Right renal cortex interstitium (tissue), 3 donors: Measurements from ENCODE around the gene SH3TC1. TPM values are rescaled to one million over a fixed set of nuclear protein-coding genes. Genes with fewer than 3 reads are reported as not detected.

Source experiments
- DNase-seq, 3 donors: peaks; one replicate each; pipeline ENCODE4 v3.0.0-alpha.2; 2013; ENCODE audit warnings: low read depth in 3 of 3, low spot score in 2 of 3
- polyA plus RNA-seq, 3 donors: library from polyadenylated mRNA; unstranded; fragments of 120-200 nt; gene quantifications; one replicate each; pipeline ENCODE4 v1.2.1, GENCODE V29; 2013; ENCODE audit not compliant: insufficient read length in 3 of 3

The SH3TC1 gene
- polyA plus RNA-seq, 3 donors: 19.3 to 22.3 (median 19.4) TPM

DNA sequence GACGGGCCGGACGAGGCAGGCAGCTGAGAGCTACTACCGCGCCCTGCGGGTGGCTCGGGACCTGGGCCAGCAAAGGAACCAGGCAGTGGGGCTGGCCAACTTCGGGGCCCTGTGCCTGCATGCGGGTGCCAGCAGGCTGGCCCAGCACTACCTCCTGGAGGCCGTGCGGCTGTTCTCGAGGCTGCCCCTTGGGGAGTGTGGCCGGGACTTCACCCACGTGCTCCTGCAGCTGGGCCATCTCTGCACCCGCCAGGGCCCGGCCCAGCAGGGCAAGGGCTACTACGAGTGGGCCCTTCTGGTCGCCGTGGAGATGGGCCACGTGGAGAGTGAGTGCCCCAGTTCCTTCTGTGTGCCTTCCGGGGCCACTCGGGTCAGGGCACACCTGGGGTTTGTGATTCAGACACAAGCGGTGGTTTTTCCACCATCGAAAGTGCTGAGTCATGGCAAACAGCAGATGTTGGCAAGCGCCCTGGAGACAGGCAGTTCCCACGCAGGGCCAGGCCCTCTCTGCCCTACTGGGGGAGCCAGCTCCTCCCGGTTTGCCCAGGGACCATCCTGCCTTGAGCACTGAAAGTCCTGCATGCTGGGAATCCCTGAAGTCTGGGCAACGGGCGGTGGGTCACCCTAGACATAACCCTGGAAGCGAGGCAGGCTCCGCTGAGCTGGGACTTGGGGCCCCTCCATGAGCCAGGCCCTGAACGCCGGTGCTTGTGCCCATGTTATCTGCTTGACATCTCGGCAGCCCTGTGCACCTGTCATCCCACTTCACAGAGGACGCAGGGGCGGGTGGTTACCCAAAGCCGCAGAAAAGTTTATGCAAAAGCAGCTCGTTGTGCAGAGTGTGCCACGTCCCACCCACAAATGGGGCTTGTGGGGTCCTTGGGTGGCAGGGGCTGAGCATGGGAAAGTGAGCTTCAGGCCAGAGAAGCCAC is 29.5 kb downstream of the SH3TC1 start:
- DNase-seq: no peak

DNA sequence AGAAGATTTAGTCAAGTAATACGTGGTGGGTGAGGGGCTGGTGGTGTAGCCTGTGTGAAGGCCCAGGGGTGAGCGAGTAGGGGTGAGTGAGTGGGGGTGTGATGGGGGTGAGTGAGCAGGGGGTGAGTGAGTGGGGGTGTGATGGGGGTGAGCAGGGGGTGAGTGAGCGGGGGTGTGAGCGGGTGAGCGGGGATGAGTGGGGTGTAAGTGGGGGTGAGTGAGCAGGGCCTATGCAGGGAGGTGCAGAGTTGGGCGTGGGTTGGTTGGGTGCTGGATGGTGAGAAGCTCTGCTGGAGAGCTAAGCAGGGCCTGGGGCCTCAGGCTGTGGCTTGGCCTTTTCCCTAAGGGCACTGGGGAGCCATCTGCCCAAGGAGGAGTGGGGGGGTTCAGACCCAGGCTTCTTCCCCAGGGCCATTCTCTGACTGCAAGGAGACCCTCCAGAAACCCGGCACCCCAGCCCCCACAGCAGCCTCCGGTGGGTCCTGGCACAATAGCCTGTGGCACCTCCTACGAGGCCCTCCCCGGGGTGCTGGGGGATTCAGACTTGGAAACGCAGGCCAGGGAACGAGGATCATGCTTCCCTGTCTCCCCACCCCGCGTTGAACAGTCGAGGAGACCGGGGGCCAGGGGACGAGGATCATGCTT is 30.4 kb downstream of the SH3TC1 start:
- DNase-seq: no peak

DNA sequence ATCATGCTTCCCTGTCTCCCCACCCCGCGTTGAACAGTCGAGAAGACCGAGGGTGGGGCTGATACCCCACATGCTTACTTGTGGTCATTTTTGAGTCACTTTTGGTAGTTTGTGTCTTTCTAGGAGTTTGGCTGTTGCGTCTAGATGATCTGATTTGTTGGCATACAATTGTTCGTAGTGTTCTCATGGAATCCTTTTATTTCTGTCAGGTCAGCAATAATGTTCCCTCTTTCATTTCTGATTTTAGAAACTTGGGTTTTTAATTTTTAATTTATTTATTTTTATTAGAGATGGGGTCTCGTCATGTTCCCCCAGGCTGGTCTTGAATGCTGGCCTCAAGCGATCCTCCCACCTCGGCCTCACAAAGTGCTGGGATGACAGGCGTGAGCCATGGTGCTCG is 30.9 kb downstream of the SH3TC1 start:
- DNase-seq: no peak

DNA sequence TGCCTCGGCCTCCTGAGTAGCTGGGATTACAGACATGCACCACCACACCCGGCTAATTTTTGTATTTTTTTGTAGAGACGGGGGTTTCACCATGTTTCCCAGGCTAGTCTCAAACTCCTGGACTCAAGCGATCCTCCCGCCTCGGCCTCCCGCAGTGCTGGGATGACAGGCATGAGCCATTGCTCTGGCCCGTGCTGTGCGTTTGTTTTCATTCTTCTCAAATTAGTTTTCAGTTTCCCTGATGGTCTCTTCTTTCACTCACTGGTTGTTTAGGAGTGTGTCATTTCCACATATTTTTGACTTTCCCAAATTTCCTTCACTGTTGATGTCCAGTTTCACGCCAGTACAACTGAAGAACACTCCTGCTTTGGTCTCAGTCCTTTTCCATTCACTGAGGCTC is 31.8 kb downstream of the SH3TC1 start:
- no peak for DNase-seq

DNA sequence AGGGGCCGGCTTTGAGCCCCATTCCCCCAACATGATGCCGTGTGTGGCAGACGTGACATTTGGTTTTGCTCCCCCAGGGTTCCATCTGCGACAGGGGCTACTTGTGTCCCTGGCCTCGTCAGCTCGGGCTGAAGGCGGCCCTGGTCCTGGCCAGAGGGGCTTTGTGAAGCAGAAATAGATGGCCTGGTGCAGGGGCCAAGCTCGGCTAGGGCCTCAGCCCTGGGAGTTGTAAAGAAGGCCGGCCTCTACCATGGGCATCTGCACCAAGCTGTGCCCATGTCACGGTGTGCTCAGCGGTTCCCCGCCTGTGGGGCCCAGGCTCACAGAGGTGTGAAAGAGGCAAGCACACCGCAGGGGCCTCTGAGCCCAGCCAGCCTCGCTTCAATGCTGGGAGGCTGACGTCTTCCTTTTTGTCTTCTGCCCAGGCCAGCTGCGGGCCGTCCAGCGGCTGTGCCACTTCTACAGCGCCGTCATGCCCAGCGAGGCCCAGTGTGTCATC is 32.5 kb downstream of the SH3TC1 start:
- DNase-seq: no peak

DNA sequence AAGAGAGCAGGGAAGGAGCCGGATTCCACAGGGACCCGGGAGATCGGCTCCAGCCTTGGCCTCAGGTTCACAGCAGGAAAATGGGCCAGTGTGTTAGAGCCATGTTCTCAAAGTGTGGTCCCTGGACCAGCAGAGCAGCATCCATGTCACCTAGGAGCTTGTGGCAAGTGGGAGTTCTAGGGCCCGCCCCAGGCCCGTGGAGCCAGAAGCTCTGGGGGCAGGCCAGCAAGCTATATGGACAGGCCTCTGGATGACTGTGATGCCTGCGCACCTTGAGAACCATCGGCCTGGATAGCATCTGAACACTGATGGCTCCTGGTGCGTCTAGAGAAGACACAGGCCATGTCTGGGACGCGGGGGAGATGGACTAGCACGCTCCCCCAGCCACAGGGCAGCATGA is 33.7 kb downstream of the SH3TC1 start:
- no peak for DNase-seq

DNA sequence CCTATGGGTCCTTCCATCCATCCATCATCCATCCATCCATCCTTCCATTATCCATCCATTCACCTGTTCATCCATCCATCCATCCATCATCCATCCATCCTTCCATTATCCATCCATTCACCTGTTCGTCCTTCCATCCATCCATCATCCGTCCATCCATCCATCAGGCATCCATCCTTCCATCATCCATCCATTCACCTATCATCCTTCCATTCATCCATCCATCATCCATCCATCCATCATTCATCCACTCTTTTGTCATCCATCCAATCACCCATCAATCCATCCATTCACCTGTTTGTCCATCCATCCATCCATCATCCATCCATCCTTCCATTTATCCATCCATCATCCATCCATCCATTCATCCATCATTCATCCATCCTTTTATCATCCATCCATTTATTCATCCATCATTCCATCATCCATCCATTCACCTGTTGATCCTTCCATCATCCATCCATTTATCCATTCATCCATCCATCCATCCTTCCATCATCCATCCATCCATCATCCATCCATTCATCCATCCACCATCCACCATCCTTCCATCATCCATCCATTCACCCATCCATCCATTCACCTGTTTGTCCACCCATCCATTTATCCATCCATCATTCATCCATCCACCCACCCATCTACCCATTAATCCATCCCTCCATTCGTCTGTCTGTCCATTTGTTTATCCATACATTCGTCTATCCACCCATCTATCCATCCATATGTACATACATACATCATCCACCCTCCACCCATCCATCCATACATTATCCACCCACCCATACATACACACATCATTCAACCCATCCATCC is 34.8 kb downstream of the SH3TC1 start:
- DNase-seq: no peak

DNA sequence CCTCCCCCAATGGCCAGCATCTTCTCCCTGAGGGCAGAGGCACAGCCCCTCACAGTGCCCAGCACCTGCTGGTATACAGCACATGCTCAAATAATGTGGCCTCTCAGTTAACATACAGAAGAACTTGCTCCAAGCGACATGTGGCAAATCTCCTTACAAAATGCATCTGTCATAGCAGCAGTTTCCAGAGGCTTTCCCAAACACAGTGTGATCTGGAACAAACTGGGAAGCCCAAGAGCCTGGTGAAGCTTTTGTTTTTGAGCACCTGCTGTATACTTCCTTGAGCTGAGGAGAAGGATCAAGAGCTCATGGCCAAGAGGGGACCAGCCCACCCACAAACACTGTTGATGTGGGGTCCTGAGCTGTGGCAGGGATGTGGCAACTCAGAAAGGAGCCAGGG is 35.6 kb downstream of the SH3TC1 start:
- DNase-seq: no peak

DNA sequence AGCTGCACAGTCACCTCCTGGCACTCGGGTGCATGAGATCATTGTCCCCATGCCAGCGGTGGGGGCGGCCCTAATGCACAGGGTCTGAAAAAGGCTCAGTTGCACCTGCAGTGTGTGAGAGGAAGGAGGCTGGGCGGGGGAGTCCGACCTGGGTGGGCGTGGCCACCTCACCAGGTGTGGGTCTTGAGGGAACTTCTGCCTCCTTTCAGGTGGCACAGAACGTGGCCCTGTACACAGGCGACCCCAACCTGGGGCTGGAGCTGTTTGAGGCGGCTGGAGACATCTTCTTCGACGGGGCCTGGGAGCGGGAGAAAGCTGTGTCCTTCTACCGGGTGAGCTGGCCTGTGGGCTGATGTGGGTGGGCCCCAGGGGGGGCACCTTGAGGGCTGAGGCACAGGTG is 36.1 kb downstream of the SH3TC1 start:
- no peak for DNase-seq

DNA sequence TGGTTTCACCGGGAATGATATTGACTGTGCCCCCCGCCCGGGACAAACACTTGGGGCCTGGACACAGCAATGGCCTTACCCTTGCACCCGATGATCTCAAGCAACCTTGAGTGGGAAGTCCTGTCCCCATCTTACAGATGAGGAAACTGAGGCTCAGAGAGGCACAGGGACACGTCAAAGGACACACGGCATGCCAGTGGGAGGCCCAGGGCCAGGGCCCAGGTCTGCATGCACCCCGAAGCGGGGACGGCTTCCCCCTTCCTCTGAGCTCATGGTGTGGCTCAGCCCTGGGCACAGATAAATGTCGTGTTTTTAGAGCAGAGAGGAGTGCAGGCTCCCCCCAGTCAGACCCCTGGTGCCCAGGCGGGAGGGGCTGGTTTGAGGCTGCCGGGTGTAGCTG is 36.6 kb downstream of the SH3TC1 start:
- DNase-seq: no peak

DNA sequence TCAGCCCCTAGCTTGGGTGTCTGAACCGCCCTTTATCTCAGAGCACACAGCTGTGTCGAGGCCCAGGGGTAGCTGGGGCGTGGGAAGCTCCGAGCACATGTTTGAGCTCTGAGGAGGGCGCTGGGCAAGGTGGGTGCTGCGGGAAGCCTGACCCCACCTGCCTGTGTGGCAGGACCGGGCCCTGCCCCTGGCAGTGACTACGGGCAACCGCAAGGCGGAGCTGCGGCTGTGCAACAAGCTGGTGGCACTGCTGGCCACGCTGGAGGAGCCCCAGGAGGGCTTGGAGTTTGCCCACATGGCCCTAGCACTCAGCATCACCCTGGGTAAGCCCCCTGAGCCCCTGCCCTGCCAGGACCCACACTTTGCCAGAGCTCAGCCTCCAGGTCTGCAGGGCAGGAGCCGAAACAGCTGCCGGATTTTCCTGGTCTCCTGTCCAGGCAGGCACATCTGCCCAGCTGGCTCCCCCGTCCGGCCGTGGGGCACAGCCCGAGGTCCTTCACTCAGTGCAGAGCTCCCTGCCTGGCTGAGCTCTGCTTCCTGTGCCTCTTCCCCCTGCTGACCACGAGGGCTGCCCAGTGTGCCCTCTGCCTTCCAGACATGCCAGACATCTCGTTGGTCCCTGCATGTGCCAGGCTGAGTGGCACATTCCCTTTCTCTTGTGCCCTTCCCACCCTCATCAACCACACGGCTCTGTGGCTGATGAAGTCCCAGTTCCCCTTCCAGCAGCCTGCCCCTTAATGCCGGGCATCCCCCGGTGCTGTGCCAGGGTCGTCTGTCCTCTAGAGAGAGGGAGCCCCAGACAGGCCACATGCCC is 37.2 kb downstream of the SH3TC1 start:
- no peak for DNase-seq

DNA sequence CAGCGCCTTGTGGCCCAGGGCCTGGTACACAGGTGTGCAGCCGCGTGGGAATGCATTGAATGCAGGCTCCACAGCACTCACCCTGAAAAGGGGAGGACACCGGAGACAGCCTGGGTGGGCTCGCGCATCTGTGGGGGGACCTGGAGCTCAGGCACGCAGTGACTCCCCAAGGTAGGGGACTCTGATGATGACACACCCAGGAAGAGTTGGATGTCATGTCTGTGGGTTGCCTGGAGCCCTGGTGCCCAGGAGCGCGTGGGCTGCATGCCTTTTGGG is 37.8 kb downstream of the SH3TC1 start:
- DNase-seq: no peak

DNA sequence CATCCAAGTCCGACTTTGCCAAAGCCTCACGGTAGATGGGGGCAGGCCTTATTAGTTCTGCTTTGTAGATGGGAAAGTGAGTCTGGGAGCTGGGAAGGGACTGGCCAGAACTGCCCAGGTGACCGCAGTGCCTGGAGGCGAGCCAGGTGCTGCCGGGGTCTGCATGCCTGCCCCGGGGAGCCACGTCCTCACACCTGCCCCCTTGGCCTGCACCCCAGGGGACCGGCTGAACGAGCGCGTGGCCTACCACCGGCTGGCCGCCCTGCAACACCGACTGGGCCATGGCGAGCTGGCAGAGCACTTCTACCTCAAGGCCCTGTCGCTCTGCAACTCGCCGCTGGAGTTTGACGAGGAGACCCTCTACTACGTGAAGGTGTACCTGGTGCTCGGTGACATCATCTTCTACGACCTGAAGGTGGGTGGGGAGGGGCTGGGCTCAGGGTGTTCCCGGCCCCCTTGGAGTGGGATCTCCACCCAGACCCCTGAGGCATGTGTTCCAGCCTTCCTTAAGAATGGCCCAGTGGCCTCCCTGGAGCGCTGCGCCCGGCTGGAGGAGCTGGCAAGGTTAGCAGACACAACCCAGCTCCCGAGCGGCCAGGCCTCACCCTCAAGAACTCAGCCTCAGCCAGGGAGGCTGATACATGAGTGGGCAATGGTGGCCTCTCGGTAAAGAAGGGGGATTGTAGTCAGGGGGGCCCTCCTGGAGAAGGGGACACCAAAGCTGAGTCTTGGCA is 38.3 kb downstream of the SH3TC1 start:
- DNase-seq: no peak

DNA sequence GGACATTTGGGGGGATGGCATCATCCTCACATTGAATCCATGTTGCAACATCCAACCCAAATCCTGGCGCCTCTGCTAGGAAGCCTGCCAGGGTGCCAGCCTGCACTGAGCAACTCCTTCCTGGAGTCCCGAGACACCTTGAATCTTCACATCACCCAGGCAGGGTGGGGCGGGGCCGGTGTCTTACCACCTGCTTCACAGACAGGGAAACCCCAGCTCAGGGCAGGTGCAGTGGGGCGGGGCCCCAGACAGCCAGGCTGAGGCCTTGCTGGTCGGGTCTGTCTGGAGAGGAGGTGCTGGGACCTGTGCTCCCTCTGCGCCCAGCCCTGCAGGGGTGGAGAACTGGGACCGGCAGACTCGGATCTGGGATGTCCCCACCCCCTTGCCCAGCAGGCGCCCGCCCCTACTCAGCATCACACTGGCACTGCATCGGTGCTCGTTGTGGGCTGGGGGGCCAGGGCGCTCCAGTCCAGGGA is 39.0 kb downstream of the SH3TC1 start:
- DNase-seq: no peak

DNA sequence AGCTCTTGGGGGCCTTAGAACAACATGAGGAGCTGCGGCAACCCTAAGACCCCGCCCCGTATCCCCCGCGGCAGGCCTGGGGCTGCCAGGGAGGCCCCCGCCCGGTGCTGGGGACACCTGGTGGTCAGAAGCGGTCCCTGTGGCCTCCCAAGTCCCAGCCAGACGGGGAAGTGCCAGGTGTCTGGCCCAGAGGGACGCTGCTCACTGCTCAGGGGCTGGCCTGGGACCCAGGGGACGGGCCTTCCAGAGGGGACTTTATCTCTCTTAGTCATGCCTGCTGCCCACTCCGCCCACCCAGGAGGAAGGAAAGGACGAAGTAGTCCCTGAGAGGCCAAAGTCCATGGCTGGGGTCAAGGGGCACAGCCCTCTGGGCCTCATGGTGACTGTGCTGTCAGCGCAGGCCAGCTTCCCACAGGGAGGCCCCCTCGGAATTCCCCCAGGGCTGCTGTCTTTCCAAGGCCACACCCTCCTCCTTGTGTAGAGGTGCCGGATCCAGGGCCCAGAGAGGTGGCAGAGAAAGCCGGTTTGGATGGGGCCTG is 39.5 kb downstream of the SH3TC1 start:
- no peak for DNase-seq

DNA sequence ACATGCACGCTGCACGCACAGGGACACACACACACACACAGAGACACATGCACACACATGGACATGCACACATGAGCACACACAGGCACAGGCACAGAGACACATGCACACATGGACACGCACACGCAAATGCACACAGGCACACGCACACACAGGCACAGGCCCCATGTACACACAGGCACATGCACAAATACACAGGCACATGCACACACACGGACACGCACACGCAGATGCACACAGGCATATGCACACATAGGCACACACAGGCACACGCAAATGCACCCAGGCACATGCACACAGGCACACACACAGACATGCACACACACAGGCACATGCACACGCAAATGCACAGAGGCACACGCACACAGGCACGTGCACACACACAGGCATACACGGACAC is 40.1 kb downstream of the SH3TC1 start:
- DNase-seq: no peak

DNA sequence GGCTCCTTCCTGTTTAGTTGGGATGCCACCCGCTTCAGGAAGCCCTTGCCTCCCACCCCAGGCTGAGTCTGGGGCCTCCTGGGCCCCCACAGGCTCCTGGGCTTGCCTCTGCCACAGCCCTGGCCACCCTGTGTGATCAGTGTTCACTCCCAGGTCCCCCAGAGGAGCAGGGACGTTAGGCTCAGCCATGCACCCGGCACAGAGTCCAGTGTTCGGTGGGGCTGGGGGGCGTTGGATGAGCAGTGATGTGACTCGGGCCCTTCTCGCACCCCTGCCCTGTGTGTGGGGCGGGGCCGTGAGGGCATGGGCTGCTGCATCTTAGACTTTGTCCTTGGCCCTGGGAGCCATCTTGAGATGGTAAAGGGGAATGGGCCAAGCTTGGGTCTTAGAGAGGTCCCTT is 40.6 kb downstream of the SH3TC1 start:
- no peak for DNase-seq

DNA sequence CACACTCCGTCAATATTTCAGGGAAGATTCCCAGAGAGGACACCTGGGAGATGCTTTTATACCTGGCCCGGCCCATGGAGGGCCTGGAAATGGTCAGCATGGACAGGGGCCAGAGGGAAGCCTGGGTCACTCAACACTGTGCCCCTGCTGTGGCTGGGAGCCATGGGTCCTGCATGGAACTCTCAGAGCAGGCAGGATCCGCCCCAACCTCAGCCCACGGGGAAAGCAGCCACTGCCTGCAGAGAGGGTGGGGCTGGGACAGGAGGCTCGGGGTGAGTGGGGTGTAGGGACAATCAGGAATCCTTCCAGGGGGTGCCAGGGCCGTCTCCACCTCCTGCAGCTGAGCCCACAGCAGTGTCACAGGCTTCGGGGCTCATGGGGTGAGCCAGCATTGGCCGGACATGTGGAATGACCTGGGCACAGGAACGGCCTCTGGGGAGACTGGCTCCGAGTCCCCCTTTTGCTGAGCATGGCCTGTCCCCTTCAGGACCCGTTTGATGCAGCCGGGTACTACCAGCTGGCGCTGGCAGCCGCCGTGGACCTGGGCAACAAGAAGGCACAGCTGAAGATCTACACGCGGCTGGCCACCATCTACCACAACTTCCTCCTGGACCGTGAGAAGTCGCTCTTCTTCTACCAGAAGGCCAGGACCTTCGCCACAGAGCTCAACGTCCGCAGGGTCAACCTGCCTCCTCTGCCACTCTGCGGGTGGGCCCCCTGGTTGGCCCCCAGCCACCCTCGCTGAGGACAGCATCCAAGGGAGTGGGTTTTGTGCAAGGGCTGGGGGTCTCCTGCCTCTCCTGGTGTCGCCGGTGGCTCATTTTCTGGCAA is 41.3 kb downstream of the SH3TC1 start:
- no peak for DNase-seq
